Activated B cell treated with CpG ODN at 0.5 μM for 24 hours (primary cell): ENCODE measurements around the gene KCNC1. TPM values are rescaled to one million over a fixed set of nuclear protein-coding genes. Genes with fewer than 3 reads are reported as not detected.

ENCODE experiments used
- ATAC-seq: fragments of 200-7000 bp; cut with Tn5 transposase; one replicate; pipeline ENCODE4 v1.10.0; 2021; ENCODE audit warnings: low read depth, mild to moderate bottlenecking, moderate library complexity
- CTCF ChIA-PET: fragments of 350-600 bp; sonication (Branson Sonifier 250); formaldehyde crosslinking; loops from one replicate; lab custom pipeline; 2021; ENCODE audit warnings: antibody characterized with exemption; lab: Charles Lee
- POLR2A ChIA-PET: fragments of 350-600 bp; sonication (Branson Sonifier 250); formaldehyde crosslinking; loops from one replicate; lab custom pipeline; 2021; ENCODE audit warnings: antibody characterized with exemption; lab: Charles Lee
- DNase-seq: peaks from one replicate; pipeline ENCODE4 v3.0.0; 2022
- H3K27ac Mint-ChIP-seq: one replicate; pipeline ENCODE4 v1.8.0; 2020; ENCODE audit warnings: mixed read lengths
- H3K27me3 Mint-ChIP-seq: one replicate; pipeline ENCODE4 v1.8.0; 2021; ENCODE audit warnings: mixed read lengths
- H3K36me3 Mint-ChIP-seq: one replicate; pipeline ENCODE4 v1.8.0; 2021; ENCODE audit warnings: low read depth, mixed read lengths
- H3K4me1 Mint-ChIP-seq: one replicate; pipeline ENCODE4 v1.8.0; 2021; ENCODE audit warnings: mixed read lengths
- H3K4me3 Mint-ChIP-seq: one replicate; pipeline ENCODE4 v1.8.0; 2020; ENCODE audit warnings: mild to moderate bottlenecking, mixed read lengths
- H3K9me3 Mint-ChIP-seq: one replicate; pipeline ENCODE4 v1.8.0; 2020; ENCODE audit warnings: mixed read lengths
- intact Hi-C: fragments of 100-400 bp; cut with micrococcal nuclease; formaldehyde crosslinking; loops from one replicate; pipeline ENCODE4 v1.15.1; 2024
- total RNA-seq: library from RNA; stranded (reverse); gene quantifications from 2 replicates; pipeline ENCODE4 v1.2.3, GENCODE V29; 2022
- TF ChIP-seq, protein P1 (sequence below): fragments of 200-600 bp; IDR thresholded peaks from one replicate; pipeline ENCODE4 v1.8.0; 2022; ENCODE audit warnings: antibody characterized with exemption, mild to moderate bottlenecking

The KCNC1 gene
- total RNA-seq, 1 donor from 2014 or later, result not detected

DNA sequence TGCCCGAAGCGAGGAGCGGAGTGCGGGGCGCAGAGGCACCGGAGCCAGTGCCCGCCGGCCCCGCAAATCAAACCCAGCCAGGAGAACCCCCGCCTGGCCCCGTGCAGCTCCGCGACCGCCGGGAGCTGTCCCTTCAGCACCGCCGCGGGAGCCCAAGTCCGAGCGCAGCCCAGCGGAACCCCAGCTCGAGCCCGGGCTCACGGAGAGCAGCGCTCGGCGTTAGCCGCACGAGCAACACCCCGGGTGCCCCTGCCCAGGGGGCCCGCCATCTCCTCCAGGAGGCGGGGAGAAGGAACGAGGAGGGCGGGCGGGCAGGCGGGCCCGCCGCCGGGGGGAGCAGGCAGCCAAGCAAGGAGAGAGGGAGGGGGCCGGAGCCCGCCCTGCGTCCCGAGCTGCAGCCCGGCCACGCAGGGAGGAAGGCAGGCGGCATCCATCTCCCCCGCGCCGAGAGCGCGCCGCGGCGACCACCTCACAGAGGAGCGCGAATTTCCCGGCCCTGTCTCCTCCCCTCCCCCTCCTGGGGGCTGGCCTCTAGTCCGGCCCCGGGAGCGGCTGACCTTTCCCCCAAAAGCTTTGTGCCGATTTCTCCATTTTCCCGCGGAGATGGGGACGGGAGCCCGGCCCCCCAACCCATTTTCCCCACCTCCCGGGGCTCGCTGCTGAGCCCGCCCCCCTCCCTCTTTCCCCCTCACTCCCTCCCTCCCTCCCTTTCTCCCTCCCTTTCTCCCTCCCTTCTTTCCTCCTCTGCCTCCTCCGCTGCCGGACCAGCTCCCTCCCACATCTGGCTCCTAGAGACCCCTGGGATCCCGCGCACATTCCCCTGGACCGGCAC, 621 bp downstream of the KCNC1 start:
- DNase-seq, result no peak
- H3K4me3 Mint-ChIP-seq, result no peak overlapping the region
- CTCF ChIA-PET, result no interaction called here
- no peak for ATAC-seq
- no peak overlapping the region for H3K27ac Mint-ChIP-seq
- H3K4me1 Mint-ChIP-seq, result peaks cover 5% of the 10 kb centered on the region
- intact Hi-C loops, result loop anchor here (5.0 kb wide), 2 partner anchors 348 to 372 kb away; partner anchors contain the start of genes KCNJ11 and SAAL1
- no peaks in the 10 kb centered on the region for H3K36me3 Mint-ChIP-seq
- TF ChIP-seq, protein P1, sequence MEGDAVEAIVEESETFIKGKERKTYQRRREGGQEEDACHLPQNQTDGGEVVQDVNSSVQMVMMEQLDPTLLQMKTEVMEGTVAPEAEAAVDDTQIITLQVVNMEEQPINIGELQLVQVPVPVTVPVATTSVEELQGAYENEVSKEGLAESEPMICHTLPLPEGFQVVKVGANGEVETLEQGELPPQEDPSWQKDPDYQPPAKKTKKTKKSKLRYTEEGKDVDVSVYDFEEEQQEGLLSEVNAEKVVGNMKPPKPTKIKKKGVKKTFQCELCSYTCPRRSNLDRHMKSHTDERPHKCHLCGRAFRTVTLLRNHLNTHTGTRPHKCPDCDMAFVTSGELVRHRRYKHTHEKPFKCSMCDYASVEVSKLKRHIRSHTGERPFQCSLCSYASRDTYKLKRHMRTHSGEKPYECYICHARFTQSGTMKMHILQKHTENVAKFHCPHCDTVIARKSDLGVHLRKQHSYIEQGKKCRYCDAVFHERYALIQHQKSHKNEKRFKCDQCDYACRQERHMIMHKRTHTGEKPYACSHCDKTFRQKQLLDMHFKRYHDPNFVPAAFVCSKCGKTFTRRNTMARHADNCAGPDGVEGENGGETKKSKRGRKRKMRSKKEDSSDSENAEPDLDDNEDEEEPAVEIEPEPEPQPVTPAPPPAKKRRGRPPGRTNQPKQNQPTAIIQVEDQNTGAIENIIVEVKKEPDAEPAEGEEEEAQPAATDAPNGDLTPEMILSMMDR, result no peak
- no peaks in the 10 kb centered on the region for H3K9me3 Mint-ChIP-seq
- peaks cover 45% of the 10 kb centered on the region for H3K27me3 Mint-ChIP-seq
- POLR2A ChIA-PET, result no interaction called here

DNA sequence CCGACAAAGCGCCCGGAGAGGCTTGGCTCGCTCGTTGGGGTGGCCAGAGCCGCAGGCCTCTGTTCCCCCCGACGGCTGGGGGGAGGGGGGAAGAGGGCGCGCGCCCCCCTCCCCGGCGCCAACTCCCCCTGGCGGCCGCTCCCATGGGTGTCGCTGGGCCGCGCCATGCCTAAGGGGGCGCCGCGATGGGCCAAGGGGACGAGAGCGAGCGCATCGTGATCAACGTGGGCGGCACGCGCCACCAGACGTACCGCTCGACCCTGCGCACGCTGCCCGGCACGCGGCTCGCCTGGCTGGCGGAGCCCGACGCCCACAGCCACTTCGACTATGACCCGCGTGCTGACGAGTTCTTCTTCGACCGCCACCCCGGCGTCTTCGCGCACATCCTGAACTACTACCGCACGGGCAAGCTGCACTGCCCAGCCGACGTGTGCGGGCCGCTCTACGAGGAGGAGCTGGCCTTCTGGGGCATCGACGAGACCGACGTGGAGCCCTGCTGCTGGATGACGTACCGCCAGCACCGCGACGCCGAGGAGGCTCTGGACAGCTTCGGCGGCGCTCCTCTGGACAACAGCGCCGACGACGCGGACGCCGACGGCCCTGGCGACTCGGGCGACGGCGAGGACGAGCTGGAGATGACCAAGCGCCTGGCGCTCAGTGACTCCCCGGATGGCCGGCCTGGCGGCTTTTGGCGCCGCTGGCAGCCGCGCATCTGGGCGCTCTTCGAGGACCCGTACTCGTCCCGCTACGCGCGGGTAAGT, 1.4 kb downstream of the KCNC1 start:
- CTCF ChIA-PET, result no interaction called here
- no peak overlapping the region for H3K27ac Mint-ChIP-seq
- TF ChIP-seq, protein P1, result no peak
- peaks cover 5% of the 10 kb centered on the region for H3K4me1 Mint-ChIP-seq
- peaks cover 44% of the 10 kb centered on the region for H3K27me3 Mint-ChIP-seq
- intact Hi-C loops, result no loop called here
- H3K4me3 Mint-ChIP-seq, result no peak overlapping the region
- no peak for DNase-seq
- POLR2A ChIA-PET, result no interaction called here
- no peak for ATAC-seq
- no peaks in the 10 kb centered on the region for H3K36me3 Mint-ChIP-seq
- no peaks in the 10 kb centered on the region for H3K9me3 Mint-ChIP-seq

DNA sequence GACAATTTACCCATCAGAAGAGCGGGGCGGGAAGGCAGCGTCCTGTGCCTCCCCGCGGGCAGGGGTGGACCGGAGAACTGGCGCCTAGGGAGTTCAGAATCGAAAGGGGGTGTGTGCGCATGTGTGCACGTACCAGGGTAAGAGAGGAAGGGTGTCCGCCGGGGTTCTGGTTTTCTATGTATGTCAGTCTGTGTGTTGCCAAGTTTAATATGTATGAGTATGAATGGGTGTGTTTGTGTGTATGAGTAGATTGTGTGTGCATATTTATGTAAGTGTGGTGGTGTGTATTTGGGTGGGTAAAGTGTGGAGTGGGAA, 2.0 kb downstream of the KCNC1 start:
- no peak overlapping the region for H3K4me3 Mint-ChIP-seq
- TF ChIP-seq, protein P1, result no peak
- H3K27me3 Mint-ChIP-seq, result peaks cover 46% of the 10 kb centered on the region
- no peak for DNase-seq
- no peaks in the 10 kb centered on the region for H3K36me3 Mint-ChIP-seq
- H3K4me1 Mint-ChIP-seq, result peaks cover 5% of the 10 kb centered on the region
- ChIA-PET POLR2A (no interaction called here), CTCF (no interaction called here)
- H3K27ac Mint-ChIP-seq, result no peak overlapping the region
- no peaks in the 10 kb centered on the region for H3K9me3 Mint-ChIP-seq
- intact Hi-C loops, result no loop called here
- no peak for ATAC-seq

DNA sequence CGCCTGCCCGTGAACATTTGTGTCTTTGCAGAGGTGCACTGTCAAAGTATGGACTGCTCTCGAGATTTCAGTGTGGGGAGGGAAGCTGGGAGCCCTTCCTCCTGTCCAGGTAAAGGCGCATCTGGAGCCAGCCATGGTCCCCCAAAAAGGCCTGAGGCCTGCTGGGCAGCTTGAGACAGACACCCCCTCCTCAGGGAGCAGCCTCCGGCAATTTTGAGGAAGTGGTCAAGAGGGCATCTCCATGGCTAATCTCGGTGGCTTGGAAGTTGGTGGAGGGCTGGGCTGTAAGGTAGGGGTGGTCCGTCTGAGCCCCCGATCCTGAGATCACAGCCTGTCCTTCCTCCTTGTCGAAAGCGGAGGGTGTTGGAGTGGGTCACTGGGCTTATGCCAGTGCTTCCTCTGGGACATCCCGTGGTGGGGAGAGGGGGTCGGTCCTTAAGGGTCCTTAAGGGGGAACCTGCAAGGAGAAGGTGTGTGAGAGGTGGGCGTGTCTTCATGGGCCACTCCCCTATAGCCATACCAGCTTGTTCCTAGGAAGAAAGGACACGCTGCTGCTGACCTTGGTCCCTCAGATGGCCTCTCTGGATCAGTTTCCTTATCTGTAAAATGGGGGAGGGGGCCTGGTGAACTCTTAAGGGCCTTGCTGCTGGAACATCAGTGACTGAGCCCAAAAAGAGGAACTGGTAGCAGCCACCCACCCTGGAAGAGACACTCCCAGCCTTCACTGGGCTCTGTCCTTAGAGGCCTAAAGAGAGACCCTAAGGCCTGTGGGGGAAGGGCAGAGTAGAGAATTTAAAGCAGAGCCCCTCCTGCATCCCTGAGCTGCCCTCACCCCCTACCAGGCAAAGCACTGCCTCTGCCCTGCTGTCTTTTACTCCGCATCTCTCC, 2.6 kb downstream of the KCNC1 start:
- ChIA-PET POLR2A (no interaction called here), CTCF (no interaction called here)
- no peak overlapping the region for H3K27ac Mint-ChIP-seq
- H3K4me3 Mint-ChIP-seq, result no peak overlapping the region
- no peaks in the 10 kb centered on the region for H3K36me3 Mint-ChIP-seq
- TF ChIP-seq, protein P1, result no peak
- no peaks in the 10 kb centered on the region for H3K9me3 Mint-ChIP-seq
- peaks cover 47% of the 10 kb centered on the region for H3K27me3 Mint-ChIP-seq
- ATAC-seq, result no peak
- H3K4me1 Mint-ChIP-seq, result peaks cover 5% of the 10 kb centered on the region
- DNase-seq, result no peak
- intact Hi-C loops, result no loop called here
